HL-60 (cell line): ENCODE data around the gene WDR27.

Experiments
- CTCF ChIP-seq: IDR thresholded peaks from one replicate; pipeline ENCODE4 v1.5.1; 2011; ENCODE audit warnings: low read length, control low read depth, inconsistent platforms; ENCODE audit not compliant: insufficient read depth
- POLR2AphosphoS5 ChIP-seq: IDR thresholded peaks from 2 replicates; pipeline ENCODE4 v1.6.1; 2012; ENCODE audit warnings: low read depth
- TF ChIP-seq, protein P1 (sequence below): IDR thresholded peaks from 2 replicates; pipeline ENCODE4 v1.6.1; 2012; ENCODE audit warnings: low read depth; ENCODE audit not compliant: insufficient replicate concordance

- TF ChIP-seq CTCF (no peak), POLR2AphosphoS5 (no peak)
- TF ChIP-seq, protein P1, sequence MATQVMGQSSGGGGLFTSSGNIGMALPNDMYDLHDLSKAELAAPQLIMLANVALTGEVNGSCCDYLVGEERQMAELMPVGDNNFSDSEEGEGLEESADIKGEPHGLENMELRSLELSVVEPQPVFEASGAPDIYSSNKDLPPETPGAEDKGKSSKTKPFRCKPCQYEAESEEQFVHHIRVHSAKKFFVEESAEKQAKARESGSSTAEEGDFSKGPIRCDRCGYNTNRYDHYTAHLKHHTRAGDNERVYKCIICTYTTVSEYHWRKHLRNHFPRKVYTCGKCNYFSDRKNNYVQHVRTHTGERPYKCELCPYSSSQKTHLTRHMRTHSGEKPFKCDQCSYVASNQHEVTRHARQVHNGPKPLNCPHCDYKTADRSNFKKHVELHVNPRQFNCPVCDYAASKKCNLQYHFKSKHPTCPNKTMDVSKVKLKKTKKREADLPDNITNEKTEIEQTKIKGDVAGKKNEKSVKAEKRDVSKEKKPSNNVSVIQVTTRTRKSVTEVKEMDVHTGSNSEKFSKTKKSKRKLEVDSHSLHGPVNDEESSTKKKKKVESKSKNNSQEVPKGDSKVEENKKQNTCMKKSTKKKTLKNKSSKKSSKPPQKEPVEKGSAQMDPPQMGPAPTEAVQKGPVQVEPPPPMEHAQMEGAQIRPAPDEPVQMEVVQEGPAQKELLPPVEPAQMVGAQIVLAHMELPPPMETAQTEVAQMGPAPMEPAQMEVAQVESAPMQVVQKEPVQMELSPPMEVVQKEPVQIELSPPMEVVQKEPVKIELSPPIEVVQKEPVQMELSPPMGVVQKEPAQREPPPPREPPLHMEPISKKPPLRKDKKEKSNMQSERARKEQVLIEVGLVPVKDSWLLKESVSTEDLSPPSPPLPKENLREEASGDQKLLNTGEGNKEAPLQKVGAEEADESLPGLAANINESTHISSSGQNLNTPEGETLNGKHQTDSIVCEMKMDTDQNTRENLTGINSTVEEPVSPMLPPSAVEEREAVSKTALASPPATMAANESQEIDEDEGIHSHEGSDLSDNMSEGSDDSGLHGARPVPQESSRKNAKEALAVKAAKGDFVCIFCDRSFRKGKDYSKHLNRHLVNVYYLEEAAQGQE, result no peak
Measured at GRCh38 chr6:169494038-169494437, 207.8 kb downstream of the WDR27 start.
